ENCODE data around the gene SLC30A3. TPM values are rescaled to one million over a fixed set of nuclear protein-coding genes. Genes with fewer than 3 reads are reported as not detected.

SLC30A3 gene
- total and polyA plus RNA-seq, 2 of the 13 experiments (the other 11 are each of a cell fraction or from before 2014, with no cell fraction given) = 0.38 to 0.79 TPM

- H3K4me1 ChIP-seq (ENCODE audit: insufficient read depth, low read length) = no peaks in the 10 kb centered on the region
- BruUV-seq (replicated peaks) = no TSS peak
- ATAC-seq (no peak), DNase-seq (ENCODE audit: low spot score) (no peak), FAIRE-seq (no peak)
- in situ Hi-C loops (cut with HindIII; ENCODE audit: extremely low pct_ligation_motif_present, low pct_unique_long_range_greater_than_20kb) (no loop called here), intact Hi-C loops (cut with micrococcal nuclease; ENCODE audit: unreplicated experiment) (no loop called here)
- no peaks in the 10 kb centered on the region for H4K20me1 ChIP-seq (ENCODE audit: insufficient read depth, low read length)
- H3K4me3 ChIP-seq (replicated peaks in 1 of 3; ENCODE audit: insufficient read depth in 1 of 3, low read depth in 2 of 3, low read length in 3 of 3) = no peak overlapping the region
- ChIA-PET POLR2A (interaction anchor here (1.0 kb wide), 1 partner anchor 12 kb away, joined by 3 read pairs; no protein-coding TSS in a partner anchor), CTCF (ENCODE audit: low intra/inter-chr PET ratio, low total read pairs) (no interaction called here)
- H3K79me2 ChIP-seq (ENCODE audit: insufficient read depth, low read length) = no peaks in the 10 kb centered on the region
- no peak overlapping the region for H3K27ac ChIP-seq (ENCODE audit: extremely low read length, insufficient read depth, low read length)
- H3K27me3 ChIP-seq (ENCODE audit: control insufficient read depth in 1 of 2, insufficient read depth in 2 of 2, low read length in 2 of 2) = no peaks in the 10 kb centered on the region
- no peak overlapping the region for H3K9ac ChIP-seq (ENCODE audit: insufficient read depth, low read depth, low read length)
- H2AFZ ChIP-seq (ENCODE audit: low read length) = no peak overlapping the region
- peaks cover 79 to 96% of the 10 kb centered on the region in 2 experiments for H3K36me3 ChIP-seq (replicated peaks in 1 of 2; ENCODE audit: control insufficient read depth in 1 of 2, insufficient read depth in 2 of 2, low read length in 2 of 2)
- H3K4me2 ChIP-seq (ENCODE audit: low read depth, low read length) = no peak overlapping the region
- 93% methylated on average over 8 of the region's 8 CpGs for WGBS (ENCODE audit: low lambda C conversion rate)
- no peaks in the 10 kb centered on the region for H3K9me3 ChIP-seq (ENCODE audit: low read length)
- TF ChIP-seq BATF2 (CRISPR knock-in tag; IDR thresholded peaks at IDR 0.05) (no peak), ZNF816 (CRISPR knock-in tag; IDR thresholded peaks at IDR 0.05; ENCODE audit: borderline replicate concordance) (no peak), HNRNPK (IDR thresholded peaks at IDR 0.05; ENCODE audit: low read depth, low read length, poor library complexity, severe bottlenecking) (no peak), KDM3A (CRISPR knock-in tag; IDR thresholded peaks at IDR 0.05; ENCODE audit: low read depth) (no peak), PHF21A (CRISPR knock-in tag; IDR thresholded peaks at IDR 0.05) (no peak), ZNF639 (CRISPR knock-in tag; conservative IDR thresholded peaks at IDR 0.05) (no peak), ZBTB14 (CRISPR knock-in tag; IDR thresholded peaks at IDR 0.05) (no peak), CCDC6 (CRISPR knock-in tag; IDR thresholded peaks at IDR 0.05) (no peak), ZNF382 (CRISPR knock-in tag; IDR thresholded peaks at IDR 0.05; ENCODE audit: borderline replicate concordance) (no peak), BRD4 (CRISPR knock-in tag; IDR thresholded peaks at IDR 0.05) (no peak), ZNF572 (CRISPR knock-in tag; IDR thresholded peaks at IDR 0.05) (no peak), TARDBP (CRISPR knock-in tag; IDR thresholded peaks at IDR 0.05) (no peak), BCL3 (CRISPR knock-in tag; IDR thresholded peaks at IDR 0.05) (no peak), ZHX2 (IDR thresholded peaks at IDR 0.05; ENCODE audit: low read depth) (no peak), ZHX2 (CRISPR knock-in tag; IDR thresholded peaks at IDR 0.05; ENCODE audit: borderline replicate concordance) (no peak), NBN (conservative IDR thresholded peaks at IDR 0.05) (no peak)
Measured at GRCh38 chr2:27238976-27239375, 23.9 kb downstream of the SLC30A3 start.
